GM18498 (cell line): ENCODE results near the gene ATRNL1.

Experiments used
- ATAC-seq: cut with Tn5 transposase; IDR thresholded peaks from one replicate; pipeline ENCODE4 v1.9.1; 2021; ENCODE audit warnings: mild to moderate bottlenecking, moderate library complexity; ENCODE audit not compliant: unreplicated experiment

Gene ATRNL1

DNA sequence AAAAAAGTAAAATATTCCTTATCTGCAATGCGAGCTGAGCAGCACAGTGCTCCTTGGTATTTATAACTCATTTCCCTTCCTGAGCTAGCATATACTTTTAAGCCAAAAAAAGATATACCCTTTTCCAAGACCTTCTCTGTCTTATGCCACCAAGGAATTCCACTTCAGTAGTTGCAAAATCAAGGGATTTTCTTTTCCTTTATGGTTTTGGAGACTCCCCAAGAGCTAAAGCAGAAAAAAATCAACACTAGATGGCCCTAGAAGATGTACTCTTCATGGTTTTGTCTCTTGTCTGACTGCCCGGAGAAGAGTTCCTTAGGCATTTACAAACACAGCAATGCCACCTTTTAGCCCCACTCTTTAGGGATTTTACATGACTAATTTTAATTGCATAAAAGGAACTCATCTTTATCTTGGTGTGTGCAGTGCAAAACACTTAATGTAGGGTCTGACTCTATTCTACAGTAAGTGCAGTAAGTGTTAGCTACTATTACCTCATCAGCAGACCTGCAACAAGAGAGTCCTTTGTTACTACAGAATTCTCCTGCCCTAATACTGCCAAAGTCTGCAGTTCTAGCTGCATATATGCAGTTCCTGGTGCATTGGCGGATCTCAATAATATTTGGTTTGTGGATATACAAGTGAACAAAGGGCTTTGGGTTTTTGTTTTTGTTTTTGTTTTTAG, 736.5 kb downstream of the ATRNL1 start:
- ATAC-seq, result no peak

DNA sequence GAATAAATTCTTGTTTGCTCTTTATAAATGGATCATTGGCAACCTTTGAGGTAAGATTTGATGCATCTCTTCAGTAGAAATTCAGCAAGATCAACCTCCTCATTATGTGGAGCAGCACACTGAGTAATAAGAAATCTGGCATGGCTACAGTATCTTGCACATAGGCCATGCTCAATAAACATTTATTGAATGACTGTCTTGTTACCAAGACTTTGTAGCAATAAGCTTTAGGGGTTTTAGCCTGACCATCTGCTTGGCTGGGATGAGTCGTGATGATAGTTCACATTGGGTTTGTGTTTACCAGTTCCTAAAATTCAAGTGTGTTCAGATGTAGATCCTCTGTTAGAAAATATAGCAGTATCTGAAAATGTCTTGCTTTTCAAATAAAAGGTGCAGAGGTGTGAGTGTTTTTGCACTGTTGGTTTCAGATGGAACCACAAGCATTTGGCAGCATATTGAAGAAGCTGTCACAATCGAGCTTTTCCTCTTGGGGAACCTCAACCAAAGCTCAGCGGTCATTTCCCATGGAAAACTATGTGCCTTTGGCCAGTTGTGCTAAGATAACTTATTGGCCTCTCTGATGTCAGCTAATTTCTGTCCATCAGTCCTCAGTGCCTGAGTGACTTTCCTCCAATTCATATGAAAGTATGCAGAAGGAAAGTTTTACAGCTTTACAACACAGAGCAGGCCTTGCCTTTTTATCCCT, 737.3 kb downstream of the ATRNL1 start:
- ATAC-seq, result no peak

DNA sequence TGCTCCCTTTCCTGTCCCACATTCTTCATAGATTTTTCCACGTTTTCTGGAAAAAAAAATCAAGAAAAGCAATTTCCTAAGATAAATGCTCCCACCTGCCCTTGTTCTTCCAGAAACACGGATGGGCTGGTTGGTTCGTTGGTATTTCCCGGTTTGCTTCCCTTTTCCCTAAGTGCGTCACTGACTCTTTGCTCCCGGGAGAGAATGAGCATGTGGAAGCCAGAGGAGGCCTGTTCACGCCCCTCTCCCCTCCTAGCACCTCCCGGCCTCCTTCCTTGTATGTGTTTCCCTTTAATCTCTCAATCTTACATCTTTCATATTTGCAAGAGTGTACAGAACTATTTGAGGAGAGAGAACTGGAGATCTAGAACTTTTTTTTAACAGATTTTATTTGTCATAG, 737.9 kb downstream of the ATRNL1 start:
- ATAC-seq, result no peak

DNA sequence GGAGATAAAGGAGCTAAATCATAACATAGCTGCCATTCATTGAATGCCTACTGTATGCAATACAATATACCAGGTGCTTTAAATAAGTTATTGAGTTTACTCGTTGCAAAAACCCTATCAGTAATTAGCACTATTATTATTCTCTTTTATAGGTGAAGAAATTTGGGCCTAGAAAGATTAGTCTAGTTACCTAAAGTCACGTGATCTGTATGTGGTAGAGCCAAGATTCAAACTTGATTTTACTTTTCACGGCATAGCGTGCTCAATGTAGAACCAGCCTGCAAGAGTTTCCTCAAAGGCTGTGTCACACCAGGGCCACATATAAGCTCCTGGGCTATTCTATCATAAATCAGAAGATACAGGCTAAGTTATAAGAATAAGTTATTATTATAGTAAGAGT, 740.0 kb downstream of the ATRNL1 start:
- ATAC-seq, result no peak

DNA sequence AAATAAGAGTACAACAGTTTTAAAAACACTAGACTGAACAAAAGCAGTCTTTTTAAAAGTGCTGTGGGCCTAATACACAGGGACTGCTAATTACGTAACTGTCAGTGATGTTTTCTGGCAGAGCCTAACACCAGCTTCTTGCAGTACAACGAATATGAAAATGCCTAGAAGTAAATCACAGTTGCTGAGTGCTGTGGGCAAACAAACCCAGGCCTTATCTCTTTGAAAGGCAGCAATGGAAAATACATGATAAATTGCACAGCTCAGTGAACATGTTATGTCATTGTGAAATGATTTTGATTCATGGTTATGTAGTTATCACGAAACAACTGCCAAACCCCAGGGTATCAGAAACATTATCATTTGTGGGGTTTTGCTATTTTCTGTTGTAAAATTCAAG, 751.4 kb downstream of the ATRNL1 start:
- ATAC-seq, result no peak

DNA sequence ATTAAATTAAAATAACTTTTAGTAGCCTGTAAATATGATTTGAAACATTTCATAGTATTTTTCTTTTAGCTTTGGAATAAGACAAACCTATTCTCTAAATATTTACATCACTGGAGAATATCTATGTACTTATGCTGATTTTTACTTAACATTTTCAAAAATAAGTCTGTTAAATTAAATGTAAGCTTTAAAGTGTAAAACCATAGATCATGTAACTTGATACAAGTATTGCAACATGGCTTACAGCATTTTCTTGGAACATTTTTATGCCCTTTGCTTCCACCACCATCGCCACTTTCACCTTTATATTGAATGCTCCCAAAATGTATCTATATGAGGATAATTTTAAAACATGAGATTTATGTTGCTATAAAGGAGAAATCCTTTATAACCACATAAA, 752.8 kb downstream of the ATRNL1 start:
- ATAC-seq, result no peak

DNA sequence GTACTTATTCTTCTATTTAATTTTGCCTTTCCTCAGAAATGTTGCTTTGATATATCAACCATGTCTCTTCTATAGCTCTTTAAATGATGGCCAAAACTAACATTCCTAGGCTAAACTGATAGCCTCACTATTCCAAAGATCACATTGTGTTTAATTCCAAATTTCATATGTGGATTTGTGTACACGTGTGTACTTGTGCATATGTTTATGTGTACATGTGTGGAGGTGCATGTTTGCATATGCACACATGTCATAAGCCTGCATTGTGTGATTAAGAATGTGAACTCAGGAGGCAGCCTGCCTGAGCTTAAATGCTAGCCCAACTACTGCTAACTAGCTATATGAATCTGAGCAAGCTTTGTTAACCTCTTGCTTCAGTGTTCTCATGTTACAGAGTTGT, 753.4 kb downstream of the ATRNL1 start:
- ATAC-seq, result no peak

DNA sequence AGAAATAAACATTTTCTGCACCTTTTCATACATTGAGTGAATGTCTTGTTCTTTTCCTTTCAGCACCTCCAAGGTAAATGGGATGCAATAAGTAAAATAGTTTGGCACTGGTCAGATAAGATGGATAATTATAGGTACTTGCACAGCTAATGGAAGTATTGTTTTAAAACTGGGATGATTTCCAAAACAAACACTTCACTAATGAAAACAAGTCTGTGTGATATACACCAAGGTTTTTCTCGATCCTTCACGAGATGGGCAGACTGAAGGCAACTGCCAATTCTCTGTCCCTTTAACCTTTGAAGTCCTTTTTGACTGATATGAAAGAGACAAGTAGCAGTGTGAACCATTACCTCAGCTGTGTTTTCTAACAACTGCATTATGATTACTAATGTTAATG, 756.0 kb downstream of the ATRNL1 start:
- ATAC-seq, result no peak

DNA sequence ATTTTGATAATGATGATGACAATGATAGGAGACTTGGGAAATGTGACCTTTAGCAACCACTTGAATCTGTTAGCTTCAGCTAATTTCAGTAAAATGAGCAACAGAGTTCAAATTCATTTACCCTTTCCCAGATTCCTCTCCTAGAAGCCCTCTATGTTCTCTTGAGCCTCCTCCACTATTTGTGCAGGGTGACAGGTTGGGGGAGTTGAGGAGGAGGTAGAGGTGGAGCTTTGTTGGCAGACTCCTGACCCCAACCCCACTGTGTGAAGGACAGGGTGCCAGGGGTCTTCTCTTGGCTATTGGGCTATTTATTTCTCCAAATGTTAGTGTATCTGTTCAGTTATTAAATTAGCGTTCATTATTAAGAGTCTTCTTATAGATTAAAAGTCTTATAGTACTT, 757.5 kb downstream of the ATRNL1 start:
- ATAC-seq, result no peak

DNA sequence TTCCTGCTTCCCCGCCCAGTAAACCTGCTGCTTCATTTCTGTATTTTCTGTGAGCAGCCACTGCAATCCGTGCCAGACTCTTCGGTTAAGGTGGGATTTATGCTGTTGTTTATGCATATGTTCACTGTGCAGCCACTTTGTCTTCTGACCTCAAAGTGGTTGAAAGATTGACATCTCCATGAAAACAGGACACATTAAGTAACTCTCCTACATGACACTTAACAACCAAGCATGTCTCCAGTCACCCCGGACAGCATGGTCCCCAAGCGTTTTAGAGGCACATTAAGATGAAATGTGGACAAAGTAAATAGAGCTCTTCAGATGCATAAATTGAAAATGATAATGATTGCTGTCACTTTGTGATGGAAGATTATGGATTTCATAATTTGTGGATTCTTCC, 758.5 kb downstream of the ATRNL1 start:
- no peak for ATAC-seq

DNA sequence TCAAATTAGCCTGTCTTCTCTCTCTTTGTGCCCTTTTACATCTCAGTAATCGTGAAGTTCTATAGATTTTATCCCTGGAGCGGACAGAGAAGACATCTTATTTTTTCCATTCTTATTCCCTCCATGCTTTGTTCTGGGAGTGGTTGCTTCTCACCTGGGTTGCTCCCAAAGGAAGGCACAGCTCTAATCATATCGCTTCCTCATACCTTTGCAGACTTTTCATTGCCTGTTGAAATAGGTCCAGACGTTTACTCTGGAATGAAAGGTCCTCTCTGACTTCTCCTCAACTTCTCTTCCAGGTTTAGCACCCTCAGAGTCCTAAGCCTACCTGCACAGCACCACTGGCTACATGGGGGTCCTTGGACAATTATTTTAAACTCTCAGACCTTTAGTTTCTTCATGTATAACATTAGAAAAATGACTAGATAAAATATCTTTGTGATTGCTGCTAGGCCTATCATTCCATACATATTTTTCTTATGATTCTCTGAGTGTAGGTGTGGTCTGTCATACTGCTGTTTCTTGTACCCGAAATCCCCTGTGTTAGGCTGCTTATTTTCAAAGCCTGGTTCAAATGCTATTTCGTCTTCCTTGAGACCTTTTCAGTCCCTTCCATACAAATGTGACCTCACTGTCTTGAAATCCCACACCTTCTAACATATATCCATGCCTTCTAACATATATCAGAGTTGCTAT, 761.7 kb downstream of the ATRNL1 start:
- ATAC-seq, result no peak

DNA sequence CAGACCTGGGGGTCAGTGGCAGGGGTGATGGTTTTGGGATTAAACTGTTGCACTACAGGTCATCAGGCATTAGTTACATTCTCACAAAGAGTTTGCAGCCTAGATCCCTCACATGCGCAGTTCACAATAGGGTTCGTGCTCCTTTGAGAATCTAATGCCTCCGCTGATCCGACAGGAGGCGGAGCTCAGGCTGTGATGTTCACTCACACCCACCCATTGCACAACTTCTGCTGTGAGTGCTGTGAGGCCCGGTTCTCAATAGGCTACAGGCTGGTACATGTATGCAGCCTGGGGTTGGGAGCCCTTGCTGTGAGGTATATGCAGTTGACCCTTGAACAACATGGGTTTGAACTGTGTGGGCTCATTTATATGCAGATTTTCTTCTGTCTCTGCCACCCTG, 763.4 kb downstream of the ATRNL1 start:
- no peak for ATAC-seq

DNA sequence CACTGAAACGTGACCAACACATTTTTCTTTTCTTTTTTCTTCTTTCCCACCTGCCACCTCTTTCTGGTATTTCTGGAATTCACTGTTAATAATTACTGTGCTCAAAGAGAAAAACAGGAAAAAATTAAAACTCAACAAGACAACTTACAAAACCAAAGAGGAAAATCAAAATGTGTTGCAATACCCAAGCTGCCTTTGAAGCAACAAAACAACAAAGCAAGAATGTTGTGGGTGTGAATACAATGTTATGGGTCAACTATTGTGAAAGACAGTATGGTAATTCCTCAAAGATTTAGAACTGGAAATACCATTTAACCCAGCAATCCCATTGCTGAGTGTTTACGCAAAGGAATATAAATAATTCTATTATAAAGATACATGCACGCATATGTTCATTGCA, 764.7 kb downstream of the ATRNL1 start:
- ATAC-seq, result no peak

DNA sequence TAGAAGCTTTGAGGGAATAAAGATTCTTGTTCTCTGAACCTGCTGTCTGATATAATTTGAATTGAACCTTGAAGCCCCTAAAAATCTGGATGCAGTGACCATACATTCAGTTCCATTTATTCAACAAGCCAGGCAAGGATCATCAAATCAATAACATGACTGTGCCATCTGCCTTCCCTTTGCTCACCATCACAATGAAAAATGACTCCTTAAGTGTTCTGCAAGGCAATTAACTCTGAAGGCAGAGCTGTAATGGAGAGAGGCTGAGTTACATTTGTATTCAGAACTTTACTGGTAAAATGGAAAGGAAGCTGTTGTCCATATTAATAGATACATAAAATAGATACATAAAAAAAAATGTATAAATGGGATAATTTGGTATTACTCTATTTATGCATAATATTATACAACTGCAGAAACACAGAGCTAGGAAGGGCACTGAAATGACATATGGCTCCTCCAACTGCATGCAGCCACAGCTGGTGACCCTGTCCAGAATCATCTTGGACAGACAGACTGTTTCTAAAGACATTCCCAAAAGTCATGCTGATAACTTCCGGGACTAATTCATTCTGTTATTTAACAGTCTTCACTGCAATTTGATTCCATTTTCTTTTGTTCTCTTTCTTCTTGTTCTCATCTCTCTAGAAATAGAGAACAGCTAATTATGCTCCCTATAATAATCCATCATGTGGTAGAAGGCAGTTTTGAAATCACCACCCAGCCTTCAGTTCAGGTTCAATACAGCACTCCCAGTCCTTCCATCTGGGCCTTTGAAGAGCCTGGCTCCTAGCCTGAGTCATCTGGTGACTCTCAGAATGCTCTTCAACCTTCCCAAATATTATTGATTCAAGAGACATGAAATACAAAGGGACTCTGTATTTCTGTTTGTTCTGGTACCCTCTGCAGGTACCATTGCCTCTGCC, 767.3 kb downstream of the ATRNL1 start:
- no peak for ATAC-seq

DNA sequence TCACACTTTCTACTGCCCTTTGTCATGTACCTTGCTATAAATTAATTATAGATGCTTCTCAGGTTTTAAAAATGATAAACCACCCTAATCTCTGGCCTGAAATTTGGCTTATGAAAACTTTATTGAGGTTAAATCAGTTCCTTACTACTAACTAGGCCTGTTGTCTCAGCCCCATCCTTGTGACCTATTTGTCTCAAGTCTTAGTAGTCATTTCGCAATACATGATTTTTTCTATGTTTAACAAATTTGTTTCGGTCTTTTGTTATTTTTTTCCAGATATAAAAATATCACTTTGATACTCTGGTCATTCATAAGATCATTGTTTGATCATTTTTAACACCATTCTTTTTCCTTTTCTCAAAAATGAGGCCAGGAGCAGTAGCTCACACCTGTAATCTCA, 768.3 kb downstream of the ATRNL1 start:
- ATAC-seq, result no peak

DNA sequence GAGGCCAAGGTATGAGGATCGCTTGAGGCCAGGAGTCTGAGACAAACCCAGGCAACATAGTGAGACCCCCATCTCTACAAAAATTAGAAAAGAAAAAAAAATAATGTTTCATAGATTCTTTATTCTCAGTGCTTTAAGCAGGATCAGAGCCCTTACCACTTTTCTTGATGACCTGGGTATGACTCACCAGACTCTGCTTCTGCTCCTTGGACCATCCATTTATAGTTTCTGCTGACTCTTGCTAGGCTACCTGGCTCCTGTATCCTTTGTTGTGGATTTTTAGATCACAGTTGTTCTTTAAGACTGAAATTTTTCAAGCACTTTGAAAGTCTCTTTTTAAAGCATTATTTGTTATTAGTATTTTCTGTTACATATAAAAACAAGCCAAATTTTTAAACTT, 768.7 kb downstream of the ATRNL1 start:
- ATAC-seq, result no peak

DNA sequence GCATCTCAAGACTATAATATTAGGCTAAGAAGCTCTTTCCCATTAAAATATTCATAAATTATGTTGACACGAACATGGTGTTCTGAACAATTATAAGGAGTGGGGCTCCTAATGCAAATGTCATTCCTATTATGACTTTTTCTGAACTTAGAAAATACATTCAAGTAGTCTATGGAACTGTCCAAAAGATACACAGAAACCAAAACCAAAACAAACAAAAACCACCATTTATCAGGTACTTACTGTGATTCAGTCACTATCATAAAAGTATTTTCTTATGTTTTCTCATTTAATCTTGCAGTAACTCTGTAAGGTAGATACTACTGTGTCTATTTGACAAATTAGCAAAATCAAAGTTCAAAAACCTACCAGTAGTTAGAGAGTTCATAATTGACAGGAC, 773.0 kb downstream of the ATRNL1 start:
- ATAC-seq, result no peak

DNA sequence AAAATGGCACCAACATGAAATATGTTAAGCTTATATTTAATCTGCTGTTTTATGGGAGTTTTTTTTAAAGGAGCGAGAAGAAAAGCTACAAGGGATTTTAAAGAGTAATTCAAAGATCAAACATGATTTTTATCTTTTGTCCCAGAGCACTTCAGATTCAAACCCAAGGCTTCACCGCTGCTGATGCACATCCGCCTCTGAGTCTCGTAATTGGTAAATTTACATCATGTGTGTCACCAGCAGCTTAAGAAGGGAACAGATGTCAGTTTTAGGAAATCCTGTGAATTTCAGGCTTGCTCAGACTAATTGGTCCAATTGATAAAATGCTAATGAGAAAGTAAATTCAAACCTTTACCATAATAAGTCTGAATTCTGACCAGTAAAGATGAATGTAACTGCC, 773.5 kb downstream of the ATRNL1 start:
- ATAC-seq, result no peak

DNA sequence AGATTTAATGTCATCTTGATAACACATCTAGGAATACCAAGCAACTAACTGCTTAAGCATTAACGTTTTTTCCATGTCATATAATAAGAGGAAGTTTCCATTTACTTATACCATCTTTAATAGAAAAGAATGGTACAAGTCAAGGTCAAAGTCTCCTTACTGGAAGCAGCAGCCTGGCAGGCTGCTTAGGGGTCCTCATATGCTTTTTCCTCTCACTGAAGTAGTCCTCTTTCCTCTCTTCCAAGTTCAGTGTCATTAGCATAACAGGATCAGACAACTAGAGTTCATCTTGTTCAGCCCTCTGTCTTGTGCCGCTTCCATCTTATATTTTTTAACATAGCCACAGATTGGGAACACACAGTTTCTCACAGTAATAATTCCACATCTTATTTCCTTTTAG, 774.1 kb downstream of the ATRNL1 start:
- ATAC-seq, result no peak

DNA sequence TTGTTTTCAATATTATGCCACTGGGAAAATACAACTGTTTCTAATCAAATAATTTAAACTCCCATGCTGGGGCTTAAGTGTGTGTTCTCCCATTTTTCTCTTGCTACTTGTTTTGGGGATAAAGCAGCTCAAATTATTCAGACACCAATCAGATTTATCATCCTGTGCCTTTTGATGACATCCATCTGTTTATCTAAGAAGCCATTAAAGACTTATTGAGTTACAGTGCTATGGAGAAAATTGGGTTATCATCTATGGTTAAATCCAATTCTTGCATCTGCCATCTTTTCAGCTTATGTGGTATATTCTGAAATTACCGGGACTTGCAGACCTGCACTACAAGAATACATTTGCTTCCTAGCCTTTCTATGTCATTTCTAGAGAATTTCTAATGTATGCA, 778.7 kb downstream of the ATRNL1 start:
- no peak for ATAC-seq

DNA sequence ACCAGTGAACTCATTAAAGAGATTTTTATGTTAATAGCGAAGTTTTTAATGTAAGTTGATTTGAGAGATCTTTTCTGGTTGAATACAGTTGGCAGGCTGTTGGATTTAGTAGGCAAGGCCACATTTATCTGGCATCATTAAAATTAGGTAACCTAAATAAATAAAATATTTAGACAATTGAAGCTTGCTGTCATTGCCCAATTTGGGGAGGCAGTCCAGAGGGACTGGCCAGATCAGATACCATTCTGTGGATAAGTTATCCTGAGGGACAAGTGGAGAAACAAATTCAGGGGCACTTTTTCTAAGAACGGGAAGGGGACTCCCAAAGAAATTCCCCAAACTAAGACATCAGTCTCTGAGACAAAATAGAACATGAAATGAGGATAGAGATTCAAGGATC, 782.0 kb downstream of the ATRNL1 start:
- no peak for ATAC-seq
